Measurements from ENCODE around the gene TUBE1. TPM values are rescaled to one million over a fixed set of nuclear protein-coding genes. Genes with fewer than 3 reads are reported as not detected.

TUBE1 gene
- total and polyA plus RNA-seq, 2 experiments from 2014 or later, result 26.3 to 27.7 TPM

DNA sequence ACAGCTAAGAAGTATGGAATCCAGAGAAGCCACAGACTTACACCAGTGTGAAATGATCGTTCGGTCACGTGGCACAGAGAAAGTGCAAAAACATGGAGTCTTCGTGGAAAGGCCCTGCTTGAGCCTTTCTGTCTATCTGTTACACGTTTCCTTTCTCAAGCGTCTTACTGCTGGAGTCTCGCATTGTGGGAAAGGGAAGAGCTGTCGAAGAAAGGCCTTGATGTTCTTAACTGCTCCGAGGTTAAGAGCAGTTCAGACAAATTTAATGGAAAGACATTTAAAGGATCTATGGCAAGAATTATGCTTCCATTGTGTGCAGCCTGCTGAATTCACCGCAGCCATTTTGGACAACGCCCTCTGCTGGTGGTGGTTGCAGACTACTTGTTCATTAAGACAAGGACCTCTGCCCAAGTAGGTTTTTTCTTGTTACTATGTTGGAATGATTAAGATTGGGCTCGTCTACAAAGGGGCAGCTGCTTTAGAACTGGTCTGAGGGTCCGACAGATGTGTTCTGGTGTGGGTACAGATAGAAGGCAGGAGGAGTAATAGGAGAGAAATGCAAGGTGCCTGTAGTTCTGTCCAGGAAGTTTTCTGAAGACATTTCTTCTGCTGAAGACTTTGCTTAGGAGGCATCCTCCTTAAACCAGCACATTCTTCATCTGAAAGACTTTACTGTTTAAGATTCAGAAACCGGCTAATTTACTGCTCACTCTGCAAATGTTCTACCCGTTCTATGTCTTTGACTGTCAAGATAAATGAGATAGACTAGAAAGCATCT, 58.0 kb downstream of the TUBE1 start:
- Mint-ChIP-seq H3K27ac (no peak overlapping the region), H3K4me3 (no peak overlapping the region), H3K27me3 (ENCODE audit: insufficient read depth, low read depth, poor library complexity) (peaks cover 4% of the 10 kb centered on the region), H3K36me3 (ENCODE audit: low read depth) (peaks cover 4% of the 10 kb centered on the region; the same call in 1 of the 3 replicates), H3K9me3 (peaks cover 4% of the 10 kb centered on the region), H3K4me1 (peaks cover 8% of the 10 kb centered on the region)
- Histone ChIP-seq H3K9me2 (ENCODE audit: insufficient read depth) (no peaks in the 10 kb centered on the region), H3K27ac (ENCODE audit: low read depth) (no peak overlapping the region), H3F3A (replicated peaks; ENCODE audit: low read depth) (no peaks in the 10 kb centered on the region), H4K20me1 (replicated peaks; ENCODE audit: insufficient read depth) (no peaks in the 10 kb centered on the region), H3K4me3 (no peak overlapping the region), H3K4me1 (ENCODE audit: insufficient read depth) (peaks cover 3% of the 10 kb centered on the region; the same call in 1 of the 2 replicates), H3K79me2 (replicated peaks; ENCODE audit: insufficient read depth) (no peaks in the 10 kb centered on the region), H3K27me3 (ENCODE audit: insufficient read depth) (no peaks in the 10 kb centered on the region), H3K36me3 (ENCODE audit: insufficient read depth) (no peaks in the 10 kb centered on the region), H2AFZ (peak overlapping the region; percentile 78; the same call in 1 of the 2 replicates), H3K4me2 (no peak overlapping the region)
- DNase-seq (ENCODE audit: low spot score), result peak; percentile 92
- ATAC-seq, result peak; percentile 86
- no peak for TF ChIP-seq ZNF114 (CRISPR knock-in tag; IDR thresholded peaks at IDR 0.05)
- TF ChIP-seq, protein P1, sequence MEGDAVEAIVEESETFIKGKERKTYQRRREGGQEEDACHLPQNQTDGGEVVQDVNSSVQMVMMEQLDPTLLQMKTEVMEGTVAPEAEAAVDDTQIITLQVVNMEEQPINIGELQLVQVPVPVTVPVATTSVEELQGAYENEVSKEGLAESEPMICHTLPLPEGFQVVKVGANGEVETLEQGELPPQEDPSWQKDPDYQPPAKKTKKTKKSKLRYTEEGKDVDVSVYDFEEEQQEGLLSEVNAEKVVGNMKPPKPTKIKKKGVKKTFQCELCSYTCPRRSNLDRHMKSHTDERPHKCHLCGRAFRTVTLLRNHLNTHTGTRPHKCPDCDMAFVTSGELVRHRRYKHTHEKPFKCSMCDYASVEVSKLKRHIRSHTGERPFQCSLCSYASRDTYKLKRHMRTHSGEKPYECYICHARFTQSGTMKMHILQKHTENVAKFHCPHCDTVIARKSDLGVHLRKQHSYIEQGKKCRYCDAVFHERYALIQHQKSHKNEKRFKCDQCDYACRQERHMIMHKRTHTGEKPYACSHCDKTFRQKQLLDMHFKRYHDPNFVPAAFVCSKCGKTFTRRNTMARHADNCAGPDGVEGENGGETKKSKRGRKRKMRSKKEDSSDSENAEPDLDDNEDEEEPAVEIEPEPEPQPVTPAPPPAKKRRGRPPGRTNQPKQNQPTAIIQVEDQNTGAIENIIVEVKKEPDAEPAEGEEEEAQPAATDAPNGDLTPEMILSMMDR (conservative IDR thresholded peaks at IDR 0.05; ENCODE audit: low read depth in 2 of 2), result peak; percentile 90 to 98

DNA sequence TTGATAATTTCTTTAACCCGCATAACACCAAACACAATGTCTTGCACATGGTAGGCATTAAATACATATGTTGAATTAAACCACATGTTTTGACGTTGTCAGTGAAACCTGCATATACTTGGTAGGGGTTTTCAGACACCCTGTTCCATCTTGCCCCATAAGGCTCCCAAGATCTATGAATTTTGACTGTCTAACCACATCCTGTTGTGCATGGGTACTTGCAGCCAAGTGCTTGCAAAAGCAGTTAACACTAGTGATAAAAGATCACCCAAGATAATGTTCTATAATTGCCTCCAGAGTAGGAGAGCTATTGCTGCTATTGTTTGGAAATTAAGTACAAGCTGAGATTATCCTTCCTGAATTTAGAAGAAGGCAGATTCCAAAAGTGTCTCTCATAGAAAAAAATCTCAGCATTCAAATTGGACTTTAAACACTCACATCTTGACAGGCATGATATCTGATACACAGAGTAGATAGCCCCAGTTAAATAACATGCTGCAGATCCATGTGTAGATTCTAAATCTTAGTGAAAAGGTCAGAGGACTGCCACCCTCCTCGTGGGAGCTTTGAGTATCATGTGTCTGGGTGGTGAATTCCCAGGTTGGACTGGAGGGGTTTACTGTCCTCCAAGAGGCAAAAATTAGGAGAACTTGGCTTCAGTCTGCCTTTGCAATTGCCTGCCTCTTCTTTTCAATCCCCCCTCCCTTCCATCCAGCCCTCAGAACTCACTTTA, 59.2 kb downstream of the TUBE1 start:
- H3K9me2 ChIP-seq (ENCODE audit: insufficient read depth), result no peaks in the 10 kb centered on the region; the same call in 1 of the 2 replicates
- peaks cover 2% of the 10 kb centered on the region for H3K27me3 Mint-ChIP-seq (ENCODE audit: insufficient read depth, low read depth, poor library complexity)

More for the DNA sequence above, 59.2 kb downstream of the TUBE1 start:
- no peak overlapping the region for H3K4me3 ChIP-seq
- TF ChIP-seq CREB1 (CRISPR knock-in tag; IDR thresholded peaks at IDR 0.05; ENCODE audit: low read depth) (no peak), ZNF114 (CRISPR knock-in tag; IDR thresholded peaks at IDR 0.05) (no peak), NANOG (IDR thresholded peaks at IDR 0.05; ENCODE audit: borderline replicate concordance) (no peak)
- TF ChIP-seq, protein P2, sequence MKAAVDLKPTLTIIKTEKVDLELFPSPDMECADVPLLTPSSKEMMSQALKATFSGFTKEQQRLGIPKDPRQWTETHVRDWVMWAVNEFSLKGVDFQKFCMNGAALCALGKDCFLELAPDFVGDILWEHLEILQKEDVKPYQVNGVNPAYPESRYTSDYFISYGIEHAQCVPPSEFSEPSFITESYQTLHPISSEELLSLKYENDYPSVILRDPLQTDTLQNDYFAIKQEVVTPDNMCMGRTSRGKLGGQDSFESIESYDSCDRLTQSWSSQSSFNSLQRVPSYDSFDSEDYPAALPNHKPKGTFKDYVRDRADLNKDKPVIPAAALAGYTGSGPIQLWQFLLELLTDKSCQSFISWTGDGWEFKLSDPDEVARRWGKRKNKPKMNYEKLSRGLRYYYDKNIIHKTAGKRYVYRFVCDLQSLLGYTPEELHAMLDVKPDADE (IDR thresholded peaks at IDR 0.05), result no peak
- TF ChIP-seq, protein P3, sequence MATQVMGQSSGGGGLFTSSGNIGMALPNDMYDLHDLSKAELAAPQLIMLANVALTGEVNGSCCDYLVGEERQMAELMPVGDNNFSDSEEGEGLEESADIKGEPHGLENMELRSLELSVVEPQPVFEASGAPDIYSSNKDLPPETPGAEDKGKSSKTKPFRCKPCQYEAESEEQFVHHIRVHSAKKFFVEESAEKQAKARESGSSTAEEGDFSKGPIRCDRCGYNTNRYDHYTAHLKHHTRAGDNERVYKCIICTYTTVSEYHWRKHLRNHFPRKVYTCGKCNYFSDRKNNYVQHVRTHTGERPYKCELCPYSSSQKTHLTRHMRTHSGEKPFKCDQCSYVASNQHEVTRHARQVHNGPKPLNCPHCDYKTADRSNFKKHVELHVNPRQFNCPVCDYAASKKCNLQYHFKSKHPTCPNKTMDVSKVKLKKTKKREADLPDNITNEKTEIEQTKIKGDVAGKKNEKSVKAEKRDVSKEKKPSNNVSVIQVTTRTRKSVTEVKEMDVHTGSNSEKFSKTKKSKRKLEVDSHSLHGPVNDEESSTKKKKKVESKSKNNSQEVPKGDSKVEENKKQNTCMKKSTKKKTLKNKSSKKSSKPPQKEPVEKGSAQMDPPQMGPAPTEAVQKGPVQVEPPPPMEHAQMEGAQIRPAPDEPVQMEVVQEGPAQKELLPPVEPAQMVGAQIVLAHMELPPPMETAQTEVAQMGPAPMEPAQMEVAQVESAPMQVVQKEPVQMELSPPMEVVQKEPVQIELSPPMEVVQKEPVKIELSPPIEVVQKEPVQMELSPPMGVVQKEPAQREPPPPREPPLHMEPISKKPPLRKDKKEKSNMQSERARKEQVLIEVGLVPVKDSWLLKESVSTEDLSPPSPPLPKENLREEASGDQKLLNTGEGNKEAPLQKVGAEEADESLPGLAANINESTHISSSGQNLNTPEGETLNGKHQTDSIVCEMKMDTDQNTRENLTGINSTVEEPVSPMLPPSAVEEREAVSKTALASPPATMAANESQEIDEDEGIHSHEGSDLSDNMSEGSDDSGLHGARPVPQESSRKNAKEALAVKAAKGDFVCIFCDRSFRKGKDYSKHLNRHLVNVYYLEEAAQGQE (IDR thresholded peaks at IDR 0.05; ENCODE audit: unreplicated experiment), result no peak
- H3K27ac ChIP-seq (ENCODE audit: low read depth), result no peak overlapping the region
- ATAC-seq, result no peak
- Mint-ChIP-seq H3K36me3 (ENCODE audit: low read depth) (peaks cover 5% of the 10 kb centered on the region; the same call in 2 of the 3 replicates), H3K4me3 (no peak overlapping the region), H3K4me1 (no peaks in the 10 kb centered on the region), H3K27ac (no peak overlapping the region), H3K9me3 (peaks cover 10% of the 10 kb centered on the region)
- no peak overlapping the region for H2AFZ ChIP-seq
- no peak overlapping the region for H3K4me2 ChIP-seq
- no peaks in the 10 kb centered on the region for H3F3A ChIP-seq (replicated peaks; ENCODE audit: low read depth)
- no peaks in the 10 kb centered on the region for H4K20me1 ChIP-seq (replicated peaks; ENCODE audit: insufficient read depth)
- no peaks in the 10 kb centered on the region for H3K27me3 ChIP-seq (ENCODE audit: insufficient read depth)
- H3K36me3 ChIP-seq (ENCODE audit: insufficient read depth), result no peaks in the 10 kb centered on the region
- H3K79me2 ChIP-seq (replicated peaks; ENCODE audit: insufficient read depth), result no peaks in the 10 kb centered on the region
- no peaks in the 10 kb centered on the region for H3K4me1 ChIP-seq (ENCODE audit: insufficient read depth)
- no peak for DNase-seq (ENCODE audit: low spot score)
